Skeletal muscle cell (primary cell): Measurements from ENCODE around the gene TRPM5.

Source experiments
- DNase-seq: peaks from one replicate; pipeline ENCODE4 v3.0.0-alpha.2; 2010; ENCODE audit warnings: low read depth
- H3K4me3 ChIP-seq: 2 replicates; pipeline ENCODE4 v1.5.1; 2011; ENCODE audit warnings: low read depth, mild to moderate bottlenecking, control low read depth, low read length, moderate library complexity

TRPM5 gene

GRCh38 chr11:2443406-2443805 lies 908 bp downstream of the TRPM5 start:
- no peak overlapping the region for H3K4me3 ChIP-seq

GRCh38 chr11:2442589-2442988 lies 1.7 kb downstream of the TRPM5 start:
- H3K4me3 ChIP-seq = no peak overlapping the region
- no peak for DNase-seq

More at GRCh38 chr11:2443406-2443805, 908 bp downstream of the TRPM5 start:
- DNase-seq = no peak

- no peak for DNase-seq
- H3K4me3 ChIP-seq = no peak overlapping the region
These were observed 3.1 kb downstream of the TRPM5 start for GRCh38 chr11:2441171-2441570.

GRCh38 chr11:2440646-2441045 lies 3.7 kb downstream of the TRPM5 start:
- H3K4me3 ChIP-seq = no peak overlapping the region
- no peak for DNase-seq

GRCh38 chr11:2439820-2440219 lies 4.5 kb downstream of the TRPM5 start:
- no peak overlapping the region for H3K4me3 ChIP-seq
- no peak for DNase-seq

GRCh38 chr11:2437516-2437915 lies 6.8 kb downstream of the TRPM5 start:
- DNase-seq = no peak
- no peak overlapping the region for H3K4me3 ChIP-seq

- DNase-seq = no peak
- no peak overlapping the region for H3K4me3 ChIP-seq
These were observed 7.7 kb downstream of the TRPM5 start for GRCh38 chr11:2436521-2437031.

- no peak overlapping the region for H3K4me3 ChIP-seq
- no peak for DNase-seq
These were observed 8.2 kb downstream of the TRPM5 start for GRCh38 chr11:2436013-2436520.

GRCh38 chr11:2435288-2436012 lies 8.9 kb downstream of the TRPM5 start:
- no peak for DNase-seq
- no peak overlapping the region for H3K4me3 ChIP-seq

GRCh38 chr11:2434506-2435255 lies 9.6 kb downstream of the TRPM5 start:
- DNase-seq = no peak
- no peak overlapping the region for H3K4me3 ChIP-seq

- no peak for DNase-seq
- no peak overlapping the region for H3K4me3 ChIP-seq
These were observed 10.3 kb downstream of the TRPM5 start for GRCh38 chr11:2434008-2434407.

- no peak for DNase-seq
These were observed 11.0 kb downstream of the TRPM5 start for GRCh38 chr11:2433106-2433925.

GRCh38 chr11:2432628-2433071 lies 11.7 kb downstream of the TRPM5 start:
- H3K4me3 ChIP-seq = no peak overlapping the region
- no peak for DNase-seq

More at GRCh38 chr11:2433106-2433925, 11.0 kb downstream of the TRPM5 start:
- no peak overlapping the region for H3K4me3 ChIP-seq

GRCh38 chr11:2432171-2432621 lies 12.1 kb downstream of the TRPM5 start:
- no peak for DNase-seq
- H3K4me3 ChIP-seq = no peak overlapping the region

GRCh38 chr11:2431395-2431794 lies 12.9 kb downstream of the TRPM5 start:
- no peak for DNase-seq
- H3K4me3 ChIP-seq = no peak overlapping the region

- DNase-seq = no peak
- no peak overlapping the region for H3K4me3 ChIP-seq
These were observed 16.0 kb downstream of the TRPM5 start for GRCh38 chr11:2428322-2428795.

GRCh38 chr11:2427721-2428321 lies 16.5 kb downstream of the TRPM5 start:
- DNase-seq = no peak
- H3K4me3 ChIP-seq = no peak overlapping the region

GRCh38 chr11:2426826-2427521 lies 17.3 kb downstream of the TRPM5 start:
- no peak overlapping the region for H3K4me3 ChIP-seq
- DNase-seq = no peak
